SK-N-MC (cell line): Measurements from ENCODE around the gene PARD3.

ENCODE experiments used
- EZH2 ChIP-seq: fragments of 200-600 bp; sonication (generic); IDR thresholded peaks from one replicate; pipeline ENCODE4 v1.6.1; 2017; ENCODE audit warnings: antibody characterized with exemption
- POLR2AphosphoS5 ChIP-seq: IDR thresholded peaks from 2 replicates; pipeline ENCODE4 v1.6.1; 2012; ENCODE audit warnings: mild to moderate bottlenecking, low read depth, low read length, borderline replicate concordance

GRCh38 chr10:34359435-34359813, 455.7 kb downstream of the PARD3 start:
- TF ChIP-seq POLR2AphosphoS5 (no peak), EZH2 (no peak)
